GM12891 (cell line): Measurements from ENCODE around the gene GPLD1.
"Not testable (repeated sequence)": the region's sequence is repeated elsewhere in the genome, so short reads cannot be mapped to it uniquely, and the experiment has no call there.

Source experiments
- DNase-seq: peaks from one replicate; pipeline ENCODE4 v3.0.0; 2011; ENCODE audit warnings: low spot score; ENCODE audit not compliant: insufficient read length
- FAIRE-seq: peaks from 2 replicates; lab custom pipeline; 2011; peaks lifted over from hg19 to GRCh38; lab: Jason Lieb, UNC
- PAX5 ChIP-seq: IDR thresholded peaks from 2 replicates; pipeline ENCODE4 v1.6.1; 2011; ENCODE audit warnings: low read length, moderate library complexity, mild to moderate bottlenecking; ENCODE audit not compliant: insufficient read depth, severe bottlenecking
- POLR2A ChIP-seq: IDR thresholded peaks from 2 replicates; pipeline ENCODE4 v1.6.1; 2011; ENCODE audit warnings: low read depth, low read length, control low read depth
- POLR2AphosphoS5 ChIP-seq: IDR thresholded peaks from 2 replicates; pipeline ENCODE4 v1.6.1; 2011; ENCODE audit warnings: low read depth, low read length, control low read depth
- POU2F2 ChIP-seq: IDR thresholded peaks from 2 replicates; pipeline ENCODE4 v1.6.1; 2011; ENCODE audit warnings: low read depth, mild to moderate bottlenecking, control low read depth, low read length, moderate library complexity
- SPI1 ChIP-seq: IDR thresholded peaks from 2 replicates; pipeline ENCODE4 v1.6.1; 2011; ENCODE audit warnings: low read depth, low read length, control low read depth
- TAF1 ChIP-seq: IDR thresholded peaks from 2 replicates; pipeline ENCODE4 v1.6.1; 2011; ENCODE audit warnings: low read depth, low read length, control low read depth

GPLD1 gene

DNA sequence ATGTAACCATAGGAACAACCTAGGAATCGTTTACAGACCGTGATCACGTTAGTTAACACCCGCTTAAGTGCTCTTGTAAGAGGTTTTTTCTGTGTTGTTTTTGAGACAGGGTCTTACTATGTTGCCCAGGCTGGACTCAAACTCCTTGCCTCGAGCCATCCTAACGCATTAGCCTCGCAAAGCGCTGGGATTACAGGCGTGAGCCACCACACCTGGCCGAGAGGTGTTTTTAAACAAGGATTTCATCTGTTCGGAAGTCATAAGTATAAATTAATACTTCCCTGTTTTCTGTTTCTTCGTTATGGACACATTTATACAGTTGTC lies 85.9 kb downstream of the GPLD1 start:
- FAIRE-seq (no peak), DNase-seq (no peak)
- no peak for TF ChIP-seq POU2F2
- no peak for TF ChIP-seq PAX5
- TF ChIP-seq TAF1 = no peak
- no peak for TF ChIP-seq SPI1
- no peak for TF ChIP-seq POLR2A
- no peak for TF ChIP-seq POLR2AphosphoS5

GRCh38 chr6:24402697-24403500 lies 86.5 kb downstream of the GPLD1 start, which contains the start of gene MRS2:
MRS2 (plus strand) TSS chr6:24402936; CDS start chr6:24403047, 111 bp downstream.
- DNase-seq (peak; percentile 74), FAIRE-seq (peak; percentile 98)
- peak; percentile 78 for TF ChIP-seq POLR2AphosphoS5
- no peak for TF ChIP-seq PAX5
- peak; percentile 76 for TF ChIP-seq POLR2A

GRCh38 chr6:24401458-24401857 lies 87.9 kb downstream of the GPLD1 start:
- DNase-seq (no peak), FAIRE-seq (no peak)
- TF ChIP-seq SPI1 (no peak), POU2F2 (no peak), PAX5 (no peak), POLR2A (no peak), POLR2AphosphoS5 (no peak), TAF1 (no peak)

DNA sequence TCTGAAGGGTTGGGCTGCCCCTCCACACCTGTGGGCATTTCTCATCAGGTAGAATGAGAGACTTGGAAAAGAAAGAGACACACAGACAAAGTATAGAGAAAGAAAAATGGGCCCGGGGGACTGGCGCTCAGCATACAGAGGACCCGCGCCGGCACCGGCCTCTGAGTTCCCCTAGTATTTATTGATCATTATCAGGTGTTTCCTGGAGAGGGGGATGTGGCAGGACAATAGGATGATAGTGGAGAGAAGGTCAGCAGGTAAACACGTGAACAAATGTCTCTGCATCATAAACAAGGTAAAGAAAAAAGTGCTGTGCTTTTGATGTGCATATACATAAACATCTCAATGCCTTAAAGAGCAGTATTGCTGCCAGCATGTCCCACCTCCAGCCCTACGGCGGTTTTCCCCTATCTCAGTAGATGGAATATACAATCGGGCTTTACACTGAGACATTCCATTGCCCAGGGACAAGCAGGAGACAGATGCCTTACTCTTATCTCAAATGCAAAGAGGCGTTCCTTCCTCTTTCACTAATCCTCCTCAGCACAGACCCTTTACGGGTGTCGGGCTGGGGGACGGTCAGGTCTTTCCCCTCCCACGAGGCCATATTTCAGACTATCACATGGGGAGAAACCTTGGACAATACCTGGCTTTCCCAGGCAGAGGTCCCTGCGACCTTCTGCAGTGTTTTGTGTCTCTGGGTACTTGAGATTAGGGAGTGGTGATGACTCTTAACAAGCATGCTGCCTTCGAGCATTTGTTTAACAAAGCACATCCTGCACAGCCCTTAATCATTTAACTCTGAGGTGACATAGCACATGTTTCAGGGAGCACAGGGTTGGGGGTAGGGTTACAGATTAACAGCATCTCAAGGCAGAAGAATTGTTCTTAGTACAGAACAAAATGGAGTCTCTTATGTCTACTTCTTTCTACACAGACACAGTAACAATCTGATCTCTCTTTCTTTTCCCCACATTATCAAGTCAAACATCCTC lies 89.0 kb downstream of the GPLD1 start:
- DNase-seq = not testable (repeated sequence)

GRCh38 chr6:24397631-24398030 lies 91.7 kb downstream of the GPLD1 start:
- TF ChIP-seq POU2F2 (no peak), POLR2A (no peak), PAX5 (no peak), POLR2AphosphoS5 (no peak)
- FAIRE-seq = no peak
- DNase-seq = no peak

More for the DNA sequence above, 89.0 kb downstream of the GPLD1 start:
- FAIRE-seq = not testable (repeated sequence)

DNA sequence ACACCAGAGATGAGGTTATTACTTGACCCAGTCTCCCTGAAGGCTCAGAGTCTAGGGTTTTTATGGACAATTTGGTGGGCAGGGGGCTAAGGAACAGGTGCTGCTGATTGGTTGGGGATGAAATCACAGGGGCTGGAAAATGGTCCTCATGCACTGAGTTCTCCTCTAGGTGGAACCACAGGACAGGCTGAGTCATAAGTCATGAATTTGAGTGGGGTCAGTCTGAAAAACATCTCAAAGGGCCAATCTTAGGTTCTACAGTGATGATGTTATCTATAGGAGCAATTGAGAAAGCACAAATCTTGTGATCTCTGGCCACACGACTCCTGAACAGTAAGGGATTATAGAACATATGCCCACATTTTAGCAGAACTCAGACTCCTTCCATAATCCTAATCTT lies 92.6 kb downstream of the GPLD1 start:
- FAIRE-seq = no peak

GRCh38 chr6:24394780-24395437 lies 94.5 kb downstream of the GPLD1 start:
- TF ChIP-seq PAX5 (no peak), POLR2A (no peak), SPI1 (no peak), TAF1 (no peak)
- FAIRE-seq (no peak), DNase-seq (no peak)

More for the DNA sequence above, 92.6 kb downstream of the GPLD1 start:
- DNase-seq = no peak
- TF ChIP-seq TAF1 = no peak
- no peak for TF ChIP-seq POLR2A
- no peak for TF ChIP-seq POLR2AphosphoS5
- TF ChIP-seq SPI1 = no peak
- TF ChIP-seq POU2F2 = no peak
- no peak for TF ChIP-seq PAX5

DNA sequence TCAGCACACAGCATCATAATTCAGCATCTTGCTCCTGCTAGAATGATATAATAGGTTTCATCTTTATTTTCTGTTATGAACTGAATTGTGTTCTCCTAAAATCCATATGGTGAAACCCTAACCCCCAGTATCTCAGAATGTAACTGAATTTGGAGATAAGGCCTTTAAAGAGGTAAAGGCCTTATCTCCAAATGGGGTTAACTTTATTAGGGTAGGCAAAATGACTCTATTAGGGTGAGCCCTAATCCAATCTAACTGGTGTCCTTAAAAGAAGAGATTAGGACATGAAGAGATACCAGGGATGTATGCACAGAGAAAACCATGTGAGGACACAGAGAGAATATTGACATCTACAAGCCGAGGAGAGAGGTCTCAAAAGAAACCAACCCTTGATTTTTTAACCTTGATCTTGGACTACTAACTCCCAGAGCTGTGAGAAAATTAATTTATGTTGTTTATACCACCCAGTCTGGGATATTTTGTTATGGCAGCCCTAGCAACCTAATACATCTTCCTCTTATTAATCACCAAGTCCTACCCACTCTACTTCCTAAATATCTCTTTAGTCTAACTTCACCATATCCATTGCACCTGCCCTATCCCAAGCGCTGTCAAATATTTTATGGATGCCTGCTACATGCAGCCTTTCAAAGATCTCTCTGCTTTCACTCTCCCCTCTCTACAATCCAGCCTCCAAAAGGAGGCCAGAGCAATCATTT lies 95.2 kb downstream of the GPLD1 start:
- DNase-seq = no peak
- TF ChIP-seq POLR2A (no peak), POLR2AphosphoS5 (no peak), POU2F2 (no peak), PAX5 (no peak), SPI1 (no peak)
- FAIRE-seq = no peak
